Liver (tissue), 9 donors: Measurements from ENCODE around the gene PAK1. TPM values are rescaled to one million over a fixed set of nuclear protein-coding genes. Genes with fewer than 3 reads are reported as not detected.

Experiments
- DNase-seq: peaks from one replicate; pipeline ENCODE4 v3.0.0-alpha.2; 2017; ENCODE audit warnings: low spot score
- H3K27ac ChIP-seq, 2 donors: one replicate each; pipeline ENCODE4 v1.7.0; 2013; ENCODE audit warnings: inconsistent platforms in 2 of 2, low read length in 2 of 2, control low read depth in 1 of 2, low read depth in 1 of 2, mild to moderate bottlenecking in 1 of 2
- H3K27me3 ChIP-seq, 4 donors: one replicate each; pipeline versions ENCODE4 v1.6.1 to v1.7.0; 2013; ENCODE audit warnings: low read length in 3 of 4, inconsistent platforms in 1 of 4, mild to moderate bottlenecking in 1 of 4, moderate library complexity in 1 of 4; ENCODE audit not compliant: control insufficient read depth in 4 of 4, insufficient read depth in 4 of 4
- H3K36me3 ChIP-seq, 4 donors: one replicate each; pipeline versions ENCODE4 v1.6.1 to v1.7.0; 2013; ENCODE audit warnings: low read length in 3 of 4, mild to moderate bottlenecking in 3 of 4, low read depth in 1 of 4, moderate library complexity in 1 of 4; ENCODE audit not compliant: control insufficient read depth in 4 of 4, insufficient read depth in 3 of 4
- H3K4me1 ChIP-seq, 4 donors: one replicate each; pipeline versions ENCODE4 v1.6.1 to v1.7.0; 2013; ENCODE audit warnings: low read length in 3 of 4, mild to moderate bottlenecking in 3 of 4, moderate library complexity in 1 of 4; ENCODE audit not compliant: control insufficient read depth in 4 of 4, insufficient read depth in 4 of 4
- H3K4me3 ChIP-seq, 3 donors: one replicate each; pipeline versions ENCODE4 v1.6.1 to v1.7.0; 2013; ENCODE audit warnings: low read length in 3 of 3, control low read depth in 1 of 3, low read depth in 1 of 3, mild to moderate bottlenecking in 1 of 3
- H3K9ac ChIP-seq, 2 donors: one replicate each; pipeline ENCODE4 v1.7.0; 2013; ENCODE audit warnings: low read length in 2 of 2, mild to moderate bottlenecking in 2 of 2, moderate library complexity in 2 of 2, control low read depth in 1 of 2, low read depth in 1 of 2
- H3K9me3 ChIP-seq, 4 donors: one replicate each; pipeline versions ENCODE4 v1.6.1 to v1.7.0; 2013; ENCODE audit warnings: low read length in 3 of 4; ENCODE audit not compliant: control insufficient read depth in 4 of 4
- FOXA2 ChIP-seq: IDR thresholded peaks from 2 replicates; pipeline ENCODE4 v1.6.1; 2016; ENCODE audit warnings: antibody characterized with exemption
- GABPA ChIP-seq, 2 donors: IDR thresholded peaks in 1 of 2; conservative IDR thresholded peaks in 1 of 2; 2 replicates each; pipeline ENCODE4 v1.6.1; 2016; ENCODE audit warnings: antibody characterized with exemption in 2 of 2, mild to moderate bottlenecking in 1 of 2, moderate library complexity in 1 of 2
- HNF4A ChIP-seq, 2 donors: conservative IDR thresholded peaks; 2 replicates each; pipeline ENCODE4 v1.6.1; 2016; ENCODE audit warnings: antibody characterized with exemption in 2 of 2, mild to moderate bottlenecking in 2 of 2
- HNF4G ChIP-seq: IDR thresholded peaks from 2 replicates; pipeline ENCODE4 v1.6.1; 2016; ENCODE audit warnings: antibody characterized with exemption
- JUND ChIP-seq, 2 donors: IDR thresholded peaks; 2 replicates each; pipeline ENCODE4 v1.6.1; 2016; ENCODE audit warnings: antibody characterized with exemption in 2 of 2
- NR2F2 ChIP-seq: IDR thresholded peaks from 2 replicates; pipeline ENCODE4 v1.6.1; 2016; ENCODE audit warnings: antibody characterized with exemption
- RXRA ChIP-seq, 2 donors: IDR thresholded peaks; 2 replicates each; pipeline ENCODE4 v1.6.1; 2017 to 2018; ENCODE audit warnings: antibody characterized with exemption in 2 of 2, mild to moderate bottlenecking in 1 of 2
- TAF1 ChIP-seq: conservative IDR thresholded peaks from 2 replicates; pipeline ENCODE4 v1.6.1; 2016; ENCODE audit warnings: antibody characterized with exemption, mild to moderate bottlenecking
- YY1 ChIP-seq: IDR thresholded peaks from 2 replicates; pipeline ENCODE4 v1.6.1; 2016; ENCODE audit warnings: antibody characterized with exemption, mild to moderate bottlenecking
- WGBS: extraction: QIAGEN DNeasy Blood & Tissue Kit; methylation state at CpG from one replicate; pipeline ENCODE4 v1.1.7; 2013; 5-methylcytosine and 5-hydroxymethylcytosine counted together
- polyA plus RNA-seq, 2 donors: library from polyadenylated mRNA; stranded (reverse) in 1 of 2; unstranded in 1 of 2; fragments of 200-250 nt in 1 of 2; fragments of >200 nt in 1 of 2; fragmentation: Nextera tagmentation in 1 of 2; extraction: Ambion mirVana in 1 of 2; gene quantifications; one replicate each; pipeline versions ENCODE4 v1.2.1 to v1.2.3, GENCODE V29; 2013 to 2015
- total RNA-seq, 2 donors: library from RNA; depleted of rRNA; stranded (reverse); fragments of >200 nt; gene quantifications; one replicate each; pipeline ENCODE4 v1.2.3, GENCODE V29; 2014
- TF ChIP-seq, protein P1 (sequence below): fragments of 150-350 bp; IDR thresholded peaks from 2 replicates; pipeline ENCODE4 v1.5.1; 2017; ENCODE audit warnings: improper control_type of control experiment, low read depth, low read length; ENCODE audit not compliant: missing input control
- TF ChIP-seq, protein P2 (sequence below): IDR thresholded peaks from 2 replicates; pipeline ENCODE4 v1.6.1; 2016; ENCODE audit warnings: antibody characterized with exemption, mild to moderate bottlenecking
- TF ChIP-seq, protein P3 (sequence below): IDR thresholded peaks from 2 replicates; pipeline ENCODE4 v1.6.1; 2016; ENCODE audit warnings: antibody characterized with exemption
- TF ChIP-seq, protein P4 (sequence below): IDR thresholded peaks from 2 replicates; pipeline ENCODE4 v1.6.1; 2016; ENCODE audit warnings: antibody characterized with exemption
- donor health status: healthy.
- donor health status: healthy.
- donor health status: healthy.
- donor health status: healthy.
- donor health status: healthy.

PAK1 gene
- total and polyA plus RNA-seq, 4 donors: 3.6 to 24.9 (median 7.4) TPM

DNA sequence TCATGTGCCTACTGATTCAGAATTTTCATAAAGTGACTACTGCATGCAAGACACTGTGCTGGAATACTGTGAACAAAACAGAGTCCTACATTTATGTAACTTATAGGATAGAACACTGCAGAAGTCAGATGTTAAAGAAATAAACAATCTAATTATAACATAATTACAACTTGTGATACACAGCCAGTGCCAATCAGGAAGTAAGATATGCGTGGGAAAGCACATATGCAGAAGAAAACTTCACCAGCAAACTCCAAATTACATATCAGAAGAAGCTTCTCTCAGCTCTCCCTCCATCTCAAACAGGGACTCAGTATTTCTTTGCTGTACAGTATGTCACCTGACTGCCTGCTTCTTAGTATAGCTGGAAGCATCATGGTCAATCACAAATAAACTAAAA lies 37.4 kb downstream of the PAK1 start:
- Histone ChIP-seq H3K27me3 (no peaks in the 10 kb centered on the region), H3K9me3 (no peaks in the 10 kb centered on the region), H3K9ac (no peak overlapping the region), H3K27ac (no peak overlapping the region), H3K4me3 (no peak overlapping the region), H3K4me1 (peaks cover 0 to 2% (median 0%) of the 10 kb centered on the region in 4 donors), H3K36me3 (no peaks in the 10 kb centered on the region)
- no peak for TF ChIP-seq FOXA2
- DNase-seq: no peak
- WGBS: 62% methylated on average over 1 of the region's 1 CpG

DNA sequence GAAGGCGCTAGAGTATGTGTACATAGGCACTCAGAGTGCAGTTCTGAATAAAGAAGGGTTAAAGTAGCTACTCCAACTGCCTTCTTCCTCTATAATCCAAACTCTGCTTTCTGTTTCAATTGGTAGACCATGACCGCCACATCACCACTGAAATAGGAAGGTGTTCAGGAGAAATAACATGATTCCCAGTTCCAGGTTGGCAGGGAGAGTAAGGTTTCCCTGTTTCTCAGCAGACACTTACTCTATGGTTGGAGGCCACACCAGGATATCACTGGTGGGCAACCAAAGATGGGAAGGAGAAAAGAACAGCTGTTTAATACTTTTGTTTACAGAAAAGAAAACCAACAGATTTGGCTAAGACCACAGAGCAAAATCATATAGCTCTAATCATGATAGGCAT lies 37.9 kb downstream of the PAK1 start:
- H3K4me3 ChIP-seq: no peak overlapping the region
- no peak overlapping the region for H3K27ac ChIP-seq
- H3K27me3 ChIP-seq: no peaks in the 10 kb centered on the region
- no peak for DNase-seq
- H3K4me1 ChIP-seq: peaks cover 0 to 2% (median 0%) of the 10 kb centered on the region in 4 donors
- 90% methylated on average over 2 of the region's 2 CpGs for WGBS
- TF ChIP-seq, protein P1, sequence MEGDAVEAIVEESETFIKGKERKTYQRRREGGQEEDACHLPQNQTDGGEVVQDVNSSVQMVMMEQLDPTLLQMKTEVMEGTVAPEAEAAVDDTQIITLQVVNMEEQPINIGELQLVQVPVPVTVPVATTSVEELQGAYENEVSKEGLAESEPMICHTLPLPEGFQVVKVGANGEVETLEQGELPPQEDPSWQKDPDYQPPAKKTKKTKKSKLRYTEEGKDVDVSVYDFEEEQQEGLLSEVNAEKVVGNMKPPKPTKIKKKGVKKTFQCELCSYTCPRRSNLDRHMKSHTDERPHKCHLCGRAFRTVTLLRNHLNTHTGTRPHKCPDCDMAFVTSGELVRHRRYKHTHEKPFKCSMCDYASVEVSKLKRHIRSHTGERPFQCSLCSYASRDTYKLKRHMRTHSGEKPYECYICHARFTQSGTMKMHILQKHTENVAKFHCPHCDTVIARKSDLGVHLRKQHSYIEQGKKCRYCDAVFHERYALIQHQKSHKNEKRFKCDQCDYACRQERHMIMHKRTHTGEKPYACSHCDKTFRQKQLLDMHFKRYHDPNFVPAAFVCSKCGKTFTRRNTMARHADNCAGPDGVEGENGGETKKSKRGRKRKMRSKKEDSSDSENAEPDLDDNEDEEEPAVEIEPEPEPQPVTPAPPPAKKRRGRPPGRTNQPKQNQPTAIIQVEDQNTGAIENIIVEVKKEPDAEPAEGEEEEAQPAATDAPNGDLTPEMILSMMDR: no peak
- TF ChIP-seq, protein P2, sequence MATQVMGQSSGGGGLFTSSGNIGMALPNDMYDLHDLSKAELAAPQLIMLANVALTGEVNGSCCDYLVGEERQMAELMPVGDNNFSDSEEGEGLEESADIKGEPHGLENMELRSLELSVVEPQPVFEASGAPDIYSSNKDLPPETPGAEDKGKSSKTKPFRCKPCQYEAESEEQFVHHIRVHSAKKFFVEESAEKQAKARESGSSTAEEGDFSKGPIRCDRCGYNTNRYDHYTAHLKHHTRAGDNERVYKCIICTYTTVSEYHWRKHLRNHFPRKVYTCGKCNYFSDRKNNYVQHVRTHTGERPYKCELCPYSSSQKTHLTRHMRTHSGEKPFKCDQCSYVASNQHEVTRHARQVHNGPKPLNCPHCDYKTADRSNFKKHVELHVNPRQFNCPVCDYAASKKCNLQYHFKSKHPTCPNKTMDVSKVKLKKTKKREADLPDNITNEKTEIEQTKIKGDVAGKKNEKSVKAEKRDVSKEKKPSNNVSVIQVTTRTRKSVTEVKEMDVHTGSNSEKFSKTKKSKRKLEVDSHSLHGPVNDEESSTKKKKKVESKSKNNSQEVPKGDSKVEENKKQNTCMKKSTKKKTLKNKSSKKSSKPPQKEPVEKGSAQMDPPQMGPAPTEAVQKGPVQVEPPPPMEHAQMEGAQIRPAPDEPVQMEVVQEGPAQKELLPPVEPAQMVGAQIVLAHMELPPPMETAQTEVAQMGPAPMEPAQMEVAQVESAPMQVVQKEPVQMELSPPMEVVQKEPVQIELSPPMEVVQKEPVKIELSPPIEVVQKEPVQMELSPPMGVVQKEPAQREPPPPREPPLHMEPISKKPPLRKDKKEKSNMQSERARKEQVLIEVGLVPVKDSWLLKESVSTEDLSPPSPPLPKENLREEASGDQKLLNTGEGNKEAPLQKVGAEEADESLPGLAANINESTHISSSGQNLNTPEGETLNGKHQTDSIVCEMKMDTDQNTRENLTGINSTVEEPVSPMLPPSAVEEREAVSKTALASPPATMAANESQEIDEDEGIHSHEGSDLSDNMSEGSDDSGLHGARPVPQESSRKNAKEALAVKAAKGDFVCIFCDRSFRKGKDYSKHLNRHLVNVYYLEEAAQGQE: no peak
- TF ChIP-seq NR2F2 (no peak), HNF4A (conservative IDR thresholded peaks at IDR 0.05) (no peak), GABPA (IDR thresholded peaks at IDR 0.05 in 1 of 2, conservative IDR thresholded peaks at IDR 0.05 in 1 of 2) (no peak), YY1 (no peak), HNF4G (no peak), TAF1 (no peak), JUND (IDR thresholded peaks at IDR 0.05) (no peak), FOXA2 (no peak), RXRA (IDR thresholded peaks at IDR 0.05) (no peak)
- TF ChIP-seq, protein P3, sequence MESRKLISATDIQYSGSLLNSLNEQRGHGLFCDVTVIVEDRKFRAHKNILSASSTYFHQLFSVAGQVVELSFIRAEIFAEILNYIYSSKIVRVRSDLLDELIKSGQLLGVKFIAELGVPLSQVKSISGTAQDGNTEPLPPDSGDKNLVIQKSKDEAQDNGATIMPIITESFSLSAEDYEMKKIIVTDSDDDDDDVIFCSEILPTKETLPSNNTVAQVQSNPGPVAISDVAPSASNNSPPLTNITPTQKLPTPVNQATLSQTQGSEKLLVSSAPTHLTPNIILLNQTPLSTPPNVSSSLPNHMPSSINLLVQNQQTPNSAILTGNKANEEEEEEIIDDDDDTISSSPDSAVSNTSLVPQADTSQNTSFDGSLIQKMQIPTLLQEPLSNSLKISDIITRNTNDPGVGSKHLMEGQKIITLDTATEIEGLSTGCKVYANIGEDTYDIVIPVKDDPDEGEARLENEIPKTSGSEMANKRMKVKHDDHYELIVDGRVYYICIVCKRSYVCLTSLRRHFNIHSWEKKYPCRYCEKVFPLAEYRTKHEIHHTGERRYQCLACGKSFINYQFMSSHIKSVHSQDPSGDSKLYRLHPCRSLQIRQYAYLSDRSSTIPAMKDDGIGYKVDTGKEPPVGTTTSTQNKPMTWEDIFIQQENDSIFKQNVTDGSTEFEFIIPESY: no peak
- TF ChIP-seq, protein P4, sequence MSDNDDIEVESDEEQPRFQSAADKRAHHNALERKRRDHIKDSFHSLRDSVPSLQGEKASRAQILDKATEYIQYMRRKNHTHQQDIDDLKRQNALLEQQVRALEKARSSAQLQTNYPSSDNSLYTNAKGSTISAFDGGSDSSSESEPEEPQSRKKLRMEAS: no peak
- H3K36me3 ChIP-seq: no peaks in the 10 kb centered on the region
- H3K9ac ChIP-seq: no peak overlapping the region
- no peaks in the 10 kb centered on the region for H3K9me3 ChIP-seq
